Stimulated activated naive CD8-positive, alpha-beta T cell treated with anti-CD3 and anti-CD28 coated beads, Interleukin-15, amount 100 ng/mL, for 72 hours (primary cell): ENCODE measurements around the gene PCDHA7.
"Not testable (repeated sequence)": the region's sequence is repeated elsewhere in the genome, so short reads cannot be mapped to it uniquely, and the experiment has no call there.

Experiments
- ATAC-seq: fragments of 150-1000 bp; cut with Tn5 transposase; 2 replicates; pipeline ENCODE4 v1.10.0; 2021; ENCODE audit warnings: mild to moderate bottlenecking, moderate library complexity
- DNase-seq, 2 donors: peaks; one replicate each; pipeline ENCODE4 v3.0.0; 2021 to 2022
- H3K27ac Mint-ChIP-seq, 2 donors: one replicate each; pipeline ENCODE4 v1.8.0; 2022; ENCODE audit warnings: mild to moderate bottlenecking in 2 of 2, mixed read lengths in 2 of 2, moderate library complexity in 2 of 2
- H3K27me3 Mint-ChIP-seq: one replicate; pipeline ENCODE4 v1.8.0; 2022; ENCODE audit warnings: mixed read lengths
- H3K4me1 Mint-ChIP-seq: one replicate; pipeline ENCODE4 v1.8.0; 2022; ENCODE audit warnings: mild to moderate bottlenecking, mixed read lengths
- H3K4me3 Mint-ChIP-seq, 2 donors: one replicate each; pipeline ENCODE4 v1.8.0; 2022; ENCODE audit warnings: mild to moderate bottlenecking in 2 of 2, mixed read lengths in 2 of 2, moderate library complexity in 1 of 2
- H3K9me3 Mint-ChIP-seq, 2 donors: one replicate each; pipeline ENCODE4 v1.8.0; 2022; ENCODE audit warnings: mixed read lengths in 2 of 2

The PCDHA7 gene

GRCh38 chr5:140833993-140834392 is at the start of gene PCDHA7:
TSS of gene PCDHA7 (plus strand) at chr5:140834269. CDS start at chr5:140834384, 115 bp downstream.
- no peak for DNase-seq
- H3K27ac Mint-ChIP-seq = no peak within 1 kb of the TSS
- H3K4me3 Mint-ChIP-seq = no peak within 1 kb of the TSS
- no peaks in the 10 kb centered on the region for H3K4me1 Mint-ChIP-seq
- no peak for ATAC-seq
- peaks cover 28% of the 10 kb centered on the region for H3K27me3 Mint-ChIP-seq
- peaks cover 9 to 34% of the 10 kb centered on the region in 2 donors for H3K9me3 Mint-ChIP-seq

GRCh38 chr5:140785905-140786686 is 48.0 kb upstream of the PCDHA7 start, which contains the start of gene PCDHA1:
TSS of gene PCDHA1 (plus strand) at chr5:140786140.
- Mint-ChIP-seq H3K4me1 (no peaks in the 10 kb centered on the region), H3K27me3 (peaks cover 30% of the 10 kb centered on the region), H3K9me3 (peaks cover 21 to 59% of the 10 kb centered on the region in 2 donors), H3K4me3 (no peak within 1 kb of the TSS), H3K27ac (no peak within 1 kb of the TSS)
- no peak for ATAC-seq
- no peak for DNase-seq

- not testable (repeated sequence) for H3K27ac Mint-ChIP-seq, H3K4me1 Mint-ChIP-seq, H3K4me3 Mint-ChIP-seq, DNase-seq, ATAC-seq
- Mint-ChIP-seq H3K9me3 (peaks cover 19 to 59% of the 10 kb centered on the region in 2 donors), H3K27me3 (peaks cover 30% of the 10 kb centered on the region)
Measured at GRCh38 chr5:140787422-140787821, 46.6 kb upstream of the PCDHA7 start.

GRCh38 chr5:140787849-140788504 is 46.1 kb upstream of the PCDHA7 start:
- H3K4me1 Mint-ChIP-seq, H3K27ac Mint-ChIP-seq, H3K4me3 Mint-ChIP-seq, DNase-seq, ATAC-seq: not testable (repeated sequence)
- peaks cover 24 to 57% of the 10 kb centered on the region in 2 donors for H3K9me3 Mint-ChIP-seq
- H3K27me3 Mint-ChIP-seq = peaks cover 33% of the 10 kb centered on the region

GRCh38 chr5:140791089-140791488 is 43.0 kb upstream of the PCDHA7 start:
- no peak overlapping the region for H3K4me3 Mint-ChIP-seq
- H3K27ac Mint-ChIP-seq = no peak overlapping the region
- DNase-seq = no peak
- H3K9me3 Mint-ChIP-seq = peaks cover 23 to 44% of the 10 kb centered on the region in 2 donors
- peaks cover 39% of the 10 kb centered on the region for H3K27me3 Mint-ChIP-seq
- no peaks in the 10 kb centered on the region for H3K4me1 Mint-ChIP-seq
- no peak for ATAC-seq

- Mint-ChIP-seq H3K4me1 (no peaks in the 10 kb centered on the region), H3K27ac (no peak within 1 kb of the TSS)
Measured at GRCh38 chr5:140794595-140795258, 39.3 kb upstream of the PCDHA7 start, which contains the start of gene PCDHA2. TSS of gene PCDHA2 (plus strand) at chr5:140794852.

GRCh38 chr5:140795259-140795641 is 38.8 kb upstream of the PCDHA7 start:
- no peak overlapping the region for H3K27ac Mint-ChIP-seq
- no peak overlapping the region for H3K4me3 Mint-ChIP-seq
- H3K4me1 Mint-ChIP-seq = no peaks in the 10 kb centered on the region
- no peak for ATAC-seq
- DNase-seq = no peak
- H3K27me3 Mint-ChIP-seq = peaks cover 14% of the 10 kb centered on the region
- peaks cover 21 to 23% of the 10 kb centered on the region in 2 donors for H3K9me3 Mint-ChIP-seq

More at GRCh38 chr5:140794595-140795258, 39.3 kb upstream of the PCDHA7 start, which contains the start of gene PCDHA2:
- Mint-ChIP-seq H3K9me3 (peaks cover 20 to 21% of the 10 kb centered on the region in 2 donors), H3K4me3 (no peak within 1 kb of the TSS), H3K27me3 (peaks cover 16% of the 10 kb centered on the region)
- DNase-seq (no peak), ATAC-seq (no peak)

GRCh38 chr5:140796072-140796717 is 37.9 kb upstream of the PCDHA7 start:
- peaks cover 14% of the 10 kb centered on the region for H3K27me3 Mint-ChIP-seq
- H3K9me3 Mint-ChIP-seq = peaks cover 17 to 23% of the 10 kb centered on the region in 2 donors
- ATAC-seq, H3K4me3 Mint-ChIP-seq, H3K27ac Mint-ChIP-seq, DNase-seq, H3K4me1 Mint-ChIP-seq: not testable (repeated sequence)

- no peak overlapping the region for H3K4me3 Mint-ChIP-seq
Measured at GRCh38 chr5:140796718-140797095, 37.4 kb upstream of the PCDHA7 start.

GRCh38 chr5:140800816-140801493 is 33.1 kb upstream of the PCDHA7 start, which contains the start of gene PCDHA3:
TSS of gene PCDHA3 (plus strand) at chr5:140801057.
- Mint-ChIP-seq H3K4me3 (no peak within 1 kb of the TSS), H3K4me1 (no peaks in the 10 kb centered on the region), H3K27me3 (peaks cover 9% of the 10 kb centered on the region), H3K27ac (no peak within 1 kb of the TSS), H3K9me3 (peaks cover 13 to 14% of the 10 kb centered on the region in 2 donors)
- no peak for ATAC-seq
- DNase-seq = no peak

More at GRCh38 chr5:140796718-140797095, 37.4 kb upstream of the PCDHA7 start:
- no peak overlapping the region for H3K27ac Mint-ChIP-seq
- DNase-seq (no peak), ATAC-seq (no peak)
- peaks cover 15 to 23% of the 10 kb centered on the region in 2 donors for H3K9me3 Mint-ChIP-seq
- H3K4me1 Mint-ChIP-seq = no peaks in the 10 kb centered on the region
- peaks cover 14% of the 10 kb centered on the region for H3K27me3 Mint-ChIP-seq

- no peaks in the 10 kb centered on the region for H3K4me1 Mint-ChIP-seq
- no peak overlapping the region for H3K4me3 Mint-ChIP-seq
- ATAC-seq (no peak), DNase-seq (no peak)
- H3K9me3 Mint-ChIP-seq = peaks cover 13 to 14% of the 10 kb centered on the region in 2 donors
- H3K27ac Mint-ChIP-seq = no peak overlapping the region
- peaks cover 9% of the 10 kb centered on the region for H3K27me3 Mint-ChIP-seq
Measured at GRCh38 chr5:140801494-140801841, 32.6 kb upstream of the PCDHA7 start.

- H3K27ac Mint-ChIP-seq, ATAC-seq, H3K4me3 Mint-ChIP-seq, H3K27me3 Mint-ChIP-seq, H3K4me1 Mint-ChIP-seq, DNase-seq: not testable (repeated sequence)
- H3K9me3 Mint-ChIP-seq = peaks cover 13 to 14% of the 10 kb centered on the region in 2 donors
Measured at GRCh38 chr5:140802381-140802780, 31.7 kb upstream of the PCDHA7 start.

- Mint-ChIP-seq H3K9me3 (peaks cover 13 to 14% of the 10 kb centered on the region in 2 donors), H3K4me1 (no peaks in the 10 kb centered on the region), H3K4me3 (no peak overlapping the region), H3K27me3 (peaks cover 9% of the 10 kb centered on the region), H3K27ac (no peak overlapping the region)
- ATAC-seq (no peak), DNase-seq (no peak)
Measured at GRCh38 chr5:140802781-140803271, 31.2 kb upstream of the PCDHA7 start.

- H3K27me3 Mint-ChIP-seq = peaks cover 9% of the 10 kb centered on the region
- no peak within 1 kb of the TSS for H3K27ac Mint-ChIP-seq
- no peak for DNase-seq
- H3K9me3 Mint-ChIP-seq = peaks cover 9 to 48% of the 10 kb centered on the region in 2 donors
- ATAC-seq = no peak
- H3K4me1 Mint-ChIP-seq = no peaks in the 10 kb centered on the region
- no peak within 1 kb of the TSS for H3K4me3 Mint-ChIP-seq
Measured at GRCh38 chr5:140806834-140807775, 27.0 kb upstream of the PCDHA7 start, which contains the start of gene PCDHA4. TSS of gene PCDHA4 (plus strand) at chr5:140807068.
